NCI-H524 (cell line): Measurements from ENCODE around the gene GNAT3.

Experiments
- DNase-seq, 2 experiments: peaks; one replicate each; lab custom pipeline; 2025; lab: John Stamatoyannopoulos, UW

The GNAT3 gene

GRCh38 chr7:80463272-80463920 is 48.5 kb downstream of the GNAT3 start:
- DNase-seq, result no peak

- no peak for DNase-seq
These were observed 51.0 kb downstream of the GNAT3 start for GRCh38 chr7:80460857-80461256.

- DNase-seq, result no peak
These were observed 51.9 kb downstream of the GNAT3 start for GRCh38 chr7:80459776-80460510.

- DNase-seq, result no peak
These were observed 52.8 kb downstream of the GNAT3 start for GRCh38 chr7:80458822-80459725.

GRCh38 chr7:80453699-80454340 is 58.0 kb downstream of the GNAT3 start:
- peak; percentile 2 to 31 for DNase-seq

- no peak for DNase-seq
These were observed 61.1 kb downstream of the GNAT3 start for GRCh38 chr7:80450621-80451308.

GRCh38 chr7:80449836-80450235 is 62.0 kb downstream of the GNAT3 start:
- DNase-seq, result no peak

GRCh38 chr7:80445351-80445750 is 66.5 kb downstream of the GNAT3 start:
- no peak for DNase-seq

- DNase-seq, result no peak
These were observed 67.1 kb downstream of the GNAT3 start for GRCh38 chr7:80444811-80445210.

- DNase-seq, result no peak
These were observed 68.5 kb downstream of the GNAT3 start for GRCh38 chr7:80443325-80443724.

- DNase-seq, result no peak
These were observed 71.0 kb downstream of the GNAT3 start for GRCh38 chr7:80440883-80441282.

GRCh38 chr7:80439894-80440821 is 71.7 kb downstream of the GNAT3 start:
- no peak for DNase-seq

GRCh38 chr7:80435521-80435920 is 76.3 kb downstream of the GNAT3 start:
- no peak for DNase-seq

GRCh38 chr7:80434047-80434446 is 77.8 kb downstream of the GNAT3 start:
- DNase-seq, result no peak

GRCh38 chr7:80432166-80432565 is 79.7 kb downstream of the GNAT3 start:
- no peak for DNase-seq

GRCh38 chr7:80429181-80429580 is 82.7 kb downstream of the GNAT3 start:
- DNase-seq, result no peak

GRCh38 chr7:80428161-80429054 is 83.5 kb downstream of the GNAT3 start:
- DNase-seq, result peak; percentile 16 to 44

GRCh38 chr7:80427218-80427617 is 84.6 kb downstream of the GNAT3 start:
- DNase-seq, result no peak

GRCh38 chr7:80420876-80421275 is 91.0 kb downstream of the GNAT3 start:
- no peak for DNase-seq
